Measurements from ENCODE around the gene PRSS8. TPM values are rescaled to one million over a fixed set of nuclear protein-coding genes. Genes with fewer than 3 reads are reported as not detected.

The PRSS8 gene
- polyA plus RNA-seq, 3 donors = 0.15 TPM; not detected in 2

- peaks cover 0 to 4% (median 0%) of the 10 kb centered on the region in 3 donors for H3K27me3 Mint-ChIP-seq (ENCODE audit: low read depth in 3 of 3)
- no peaks in the 10 kb centered on the region for H4K20me1 ChIP-seq (ENCODE audit: insufficient read depth, low read length)
- no peak overlapping the region for H3K4me3 ChIP-seq (replicated peaks in 1 of 3; ENCODE audit: low read depth in 2 of 3, low read length in 3 of 3)
- peak overlapping the region in 1 of 2 donors; percentile 99 for H3K27ac ChIP-seq (ENCODE audit: low read depth in 1 of 2, low read length in 2 of 2)
- peaks cover 73 to 85% of the 10 kb centered on the region in 2 donors for H3K4me1 ChIP-seq (ENCODE audit: control insufficient read depth in 1 of 2, insufficient read depth in 2 of 2, low read length in 2 of 2)
- no peaks in the 10 kb centered on the region for H3K9me3 ChIP-seq (replicated peaks in 1 of 2; ENCODE audit: control insufficient read depth in 1 of 2, insufficient read depth in 1 of 2, low read length in 2 of 2)
- H2AFZ ChIP-seq (ENCODE audit: insufficient read depth, low read depth, low read length, poor library complexity, severe bottlenecking) = no peak overlapping the region
- no peaks in the 10 kb centered on the region for H3K79me2 ChIP-seq (ENCODE audit: insufficient read depth, low read length)
- peaks cover 71% of the 10 kb centered on the region for H3K4me1 Mint-ChIP-seq
- peaks cover 0 to 2% (median 0%) of the 10 kb centered on the region in 7 donors for H3K9me3 Mint-ChIP-seq
- H3K4me3 Mint-ChIP-seq = no peak overlapping the region
- DNase-seq = no peak
- H3K27me3 ChIP-seq (ENCODE audit: control insufficient read depth in 2 of 2, insufficient read depth in 2 of 2, low read length in 2 of 2) = no peaks in the 10 kb centered on the region
- peak overlapping the region in 6 of 7 donors; percentile 18 to 100 (median 98) for H3K27ac Mint-ChIP-seq
- H3K9ac ChIP-seq (ENCODE audit: insufficient read depth, low read length, poor library complexity, severe bottlenecking) = no peak overlapping the region
- H3K4me2 ChIP-seq (replicated peaks; ENCODE audit: extremely low read depth, low read length, poor library complexity, severe bottlenecking) = no peak overlapping the region
- H3K36me3 ChIP-seq (replicated peaks in 1 of 2; ENCODE audit: control insufficient read depth in 1 of 2, insufficient read depth in 2 of 2, low read length in 2 of 2) = peaks cover 29 to 43% of the 10 kb centered on the region in 2 donors
- H3K36me3 Mint-ChIP-seq = peaks cover 46 to 55% of the 10 kb centered on the region in 2 donors
- intact Hi-C loops (cut with micrococcal nuclease) = no loop called here
- WGBS (ENCODE audit: insufficient coverage) = 94% methylated on average over 10 of the region's 11 CpGs
- TF ChIP-seq CTCF (IDR thresholded peaks at IDR 0.05) = no peak
These were observed 4.1 kb downstream of the PRSS8 start for GRCh38 chr16:31131416-31131815.

GRCh38 chr16:31130899-31131298 lies 4.6 kb downstream of the PRSS8 start:
- Mint-ChIP-seq H3K4me1 (peaks cover 76% of the 10 kb centered on the region), H3K9me3 (peaks cover 0 to 2% (median 0%) of the 10 kb centered on the region in 7 donors), H3K4me3 (peak overlapping the region in 1 of 2 donors; percentile 62), H3K36me3 (peaks cover 52 to 61% of the 10 kb centered on the region in 2 donors), H3K27me3 (ENCODE audit: low read depth in 3 of 3) (peaks cover 0 to 4% (median 0%) of the 10 kb centered on the region in 3 donors), H3K27ac (peak overlapping the region; percentile 98 to 100 (median 99))
- Histone ChIP-seq H2AFZ (ENCODE audit: insufficient read depth, low read depth, low read length, poor library complexity, severe bottlenecking) (no peak overlapping the region), H3K79me2 (ENCODE audit: insufficient read depth, low read length) (no peaks in the 10 kb centered on the region), H3K4me3 (replicated peaks in 1 of 3; ENCODE audit: low read depth in 2 of 3, low read length in 3 of 3) (peak overlapping the region in 1 of 3 experiments; percentile 53), H3K4me2 (replicated peaks; ENCODE audit: extremely low read depth, low read length, poor library complexity, severe bottlenecking) (peak overlapping the region; percentile 62), H4K20me1 (ENCODE audit: insufficient read depth, low read length) (no peaks in the 10 kb centered on the region), H3K9ac (ENCODE audit: insufficient read depth, low read length, poor library complexity, severe bottlenecking) (no peak overlapping the region), H3K27me3 (ENCODE audit: control insufficient read depth in 2 of 2, insufficient read depth in 2 of 2, low read length in 2 of 2) (no peaks in the 10 kb centered on the region), H3K36me3 (replicated peaks in 1 of 2; ENCODE audit: control insufficient read depth in 1 of 2, insufficient read depth in 2 of 2, low read length in 2 of 2) (peaks cover 29 to 48% of the 10 kb centered on the region in 2 donors), H3K9me3 (replicated peaks in 1 of 2; ENCODE audit: control insufficient read depth in 1 of 2, insufficient read depth in 1 of 2, low read length in 2 of 2) (no peaks in the 10 kb centered on the region), H3K4me1 (ENCODE audit: control insufficient read depth in 1 of 2, insufficient read depth in 2 of 2, low read length in 2 of 2) (peaks cover 77 to 91% of the 10 kb centered on the region in 2 donors), H3K27ac (ENCODE audit: low read depth in 1 of 2, low read length in 2 of 2) (peak overlapping the region; percentile 99)
- TF ChIP-seq CTCF (IDR thresholded peaks at IDR 0.05) = no peak
- intact Hi-C loops (cut with micrococcal nuclease) = no loop called here
- 80% methylated on average over 2 of the region's 6 CpGs for WGBS (ENCODE audit: insufficient coverage)
- no peak for DNase-seq
